ENCODE data around the gene TOP1. TPM values are rescaled to one million over a fixed set of nuclear protein-coding genes. Genes with fewer than 3 reads are reported as not detected.

The TOP1 gene
- total RNA-seq, 6 experiments from 2014 or later = 17.3 to 29.7 (median 25.5) TPM

DNA sequence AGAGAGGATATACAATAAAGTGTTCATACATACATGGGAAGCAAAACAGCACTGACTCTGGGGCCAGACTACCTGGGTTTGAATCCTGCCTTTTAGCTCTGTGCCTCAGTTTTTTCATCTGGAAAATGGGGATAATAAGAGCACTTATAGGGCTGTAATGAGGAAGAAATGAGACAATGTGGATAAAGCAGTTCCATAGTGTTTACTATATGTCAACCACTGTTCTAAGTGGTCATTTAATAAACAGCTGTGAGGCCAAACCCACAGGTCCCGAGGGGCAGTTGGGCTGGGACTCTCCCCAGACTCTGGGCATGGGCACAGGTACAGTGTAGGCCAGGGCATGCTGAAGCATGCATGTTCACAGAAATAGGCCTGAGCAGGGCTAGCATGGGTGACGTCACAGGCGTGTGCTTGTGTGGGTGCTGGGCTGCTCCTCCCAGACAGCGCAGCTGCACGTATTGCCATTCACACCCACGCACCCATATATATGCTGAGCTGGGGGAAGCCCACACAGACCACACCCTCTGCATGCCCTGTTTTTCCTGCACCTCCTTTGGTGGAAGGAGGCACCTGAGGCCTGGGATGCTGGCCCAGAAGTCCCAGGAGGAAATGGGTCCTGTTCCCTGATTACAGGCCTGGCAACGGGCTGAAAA is 105.2 kb downstream of the TOP1 start:
- H3K4me3 ChIP-seq = no peak overlapping the region
- 90% methylated on average over 1 of the region's 7 CpGs for WGBS (ENCODE audit: insufficient coverage, low coverage, low lambda C conversion rate, missing lambda C conversion rate)
- no peak for ATAC-seq
- no peak overlapping the region for H3K27ac ChIP-seq
- TF ChIP-seq, protein P1, sequence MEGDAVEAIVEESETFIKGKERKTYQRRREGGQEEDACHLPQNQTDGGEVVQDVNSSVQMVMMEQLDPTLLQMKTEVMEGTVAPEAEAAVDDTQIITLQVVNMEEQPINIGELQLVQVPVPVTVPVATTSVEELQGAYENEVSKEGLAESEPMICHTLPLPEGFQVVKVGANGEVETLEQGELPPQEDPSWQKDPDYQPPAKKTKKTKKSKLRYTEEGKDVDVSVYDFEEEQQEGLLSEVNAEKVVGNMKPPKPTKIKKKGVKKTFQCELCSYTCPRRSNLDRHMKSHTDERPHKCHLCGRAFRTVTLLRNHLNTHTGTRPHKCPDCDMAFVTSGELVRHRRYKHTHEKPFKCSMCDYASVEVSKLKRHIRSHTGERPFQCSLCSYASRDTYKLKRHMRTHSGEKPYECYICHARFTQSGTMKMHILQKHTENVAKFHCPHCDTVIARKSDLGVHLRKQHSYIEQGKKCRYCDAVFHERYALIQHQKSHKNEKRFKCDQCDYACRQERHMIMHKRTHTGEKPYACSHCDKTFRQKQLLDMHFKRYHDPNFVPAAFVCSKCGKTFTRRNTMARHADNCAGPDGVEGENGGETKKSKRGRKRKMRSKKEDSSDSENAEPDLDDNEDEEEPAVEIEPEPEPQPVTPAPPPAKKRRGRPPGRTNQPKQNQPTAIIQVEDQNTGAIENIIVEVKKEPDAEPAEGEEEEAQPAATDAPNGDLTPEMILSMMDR (IDR thresholded peaks at IDR 0.05) = no peak
- no peak for TF ChIP-seq POLR2A (IDR thresholded peaks at IDR 0.05)
- no peaks in the 10 kb centered on the region for H3K27me3 ChIP-seq
- peak in 1 of 3 donors; percentile 35 for DNase-seq
- H3K4me1 ChIP-seq = peaks cover 0 to 14% (median 0%) of the 10 kb centered on the region in 4 donors
- intact Hi-C loops (cut with DNase I) = no loop called here
- H3K9me3 ChIP-seq = no peaks in the 10 kb centered on the region
- no peaks in the 10 kb centered on the region for H3K36me3 ChIP-seq

DNA sequence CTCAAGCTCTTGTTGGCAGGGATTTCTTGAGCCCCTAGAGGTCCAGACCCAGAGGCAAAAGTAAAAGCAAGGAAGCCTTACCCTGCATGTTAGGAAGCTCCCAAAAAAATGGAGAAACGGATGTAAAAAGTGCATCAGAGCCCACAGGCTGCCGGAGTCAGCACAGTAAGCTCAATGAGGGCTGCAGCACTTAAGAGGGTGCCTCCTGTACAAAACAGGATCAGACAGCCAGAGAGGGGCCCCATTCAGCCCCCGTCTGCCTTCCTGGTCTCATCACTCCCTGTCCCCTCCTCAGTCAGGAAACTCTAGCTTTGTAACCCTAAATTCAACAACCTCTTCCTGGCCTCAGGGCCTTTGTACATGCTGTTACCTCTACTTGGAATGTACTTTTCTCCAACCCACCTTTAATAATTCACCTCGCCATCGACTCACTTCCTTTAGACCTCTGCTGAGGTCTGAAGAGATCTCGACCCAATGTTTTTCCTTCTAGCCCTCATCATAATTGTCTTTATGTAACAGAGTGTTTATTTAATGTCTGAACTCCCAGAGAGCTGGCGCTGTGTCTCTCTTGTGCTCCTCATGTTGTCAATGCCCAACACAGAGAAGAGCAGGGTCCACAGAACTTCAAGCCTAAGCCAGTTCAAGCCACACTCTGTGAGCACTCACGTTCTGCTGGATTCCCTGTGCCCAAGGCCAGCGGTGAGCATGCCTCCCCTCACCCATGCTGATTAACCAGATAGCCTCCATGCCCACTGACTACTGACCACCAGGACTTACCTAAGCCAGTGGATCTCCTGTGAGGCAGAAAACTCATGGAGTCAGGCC is 106.0 kb downstream of the TOP1 start:
- Histone ChIP-seq H3K4me3 (no peak overlapping the region), H3K27ac (no peak overlapping the region), H3K36me3 (no peaks in the 10 kb centered on the region), H3K4me1 (peaks cover 0 to 14% (median 0%) of the 10 kb centered on the region in 4 donors), H3K9me3 (no peaks in the 10 kb centered on the region), H3K27me3 (no peaks in the 10 kb centered on the region)
- intact Hi-C loops (cut with DNase I) = no loop called here
- WGBS (ENCODE audit: insufficient coverage, low coverage, low lambda C conversion rate, missing lambda C conversion rate) = 72% methylated on average over 8 of the region's 9 CpGs
- ATAC-seq (no peak), DNase-seq (peak in 1 of 3 donors; percentile 34)
- TF ChIP-seq, protein P1 (IDR thresholded peaks at IDR 0.05) = no peak
- TF ChIP-seq POLR2A (IDR thresholded peaks at IDR 0.05) = no peak

DNA sequence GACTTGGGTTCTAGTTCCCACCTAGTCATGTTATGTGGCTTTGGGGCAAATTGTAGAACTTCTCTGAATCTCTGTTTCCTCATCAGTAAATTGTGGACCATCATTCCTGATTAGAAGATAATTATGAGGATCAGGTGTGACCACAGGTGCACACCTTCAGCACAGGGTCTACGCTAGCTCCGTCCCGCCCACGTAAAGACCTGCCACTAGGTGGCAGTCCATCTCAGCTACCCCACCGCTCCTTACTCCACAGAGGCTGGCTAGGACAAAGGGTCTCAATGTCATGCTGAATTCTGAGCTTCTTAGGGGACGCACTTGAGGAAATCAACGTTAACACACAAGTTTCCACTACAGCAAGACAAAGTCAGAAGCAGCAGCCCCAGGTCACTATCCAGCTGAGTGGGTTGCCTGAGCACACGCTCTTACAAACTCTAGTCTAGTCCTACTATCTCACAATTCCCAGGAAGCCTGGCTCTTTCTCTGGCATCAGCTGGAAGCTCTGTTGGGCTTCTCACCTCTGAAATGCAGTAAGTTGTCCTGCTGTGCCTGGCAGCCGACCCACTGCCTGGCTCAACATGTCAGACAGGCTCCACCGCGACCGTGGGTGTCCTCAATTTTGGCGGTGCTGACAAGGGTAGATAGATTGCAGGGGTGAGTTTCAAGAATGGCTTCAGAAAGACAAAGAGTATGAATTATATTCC is 106.7 kb downstream of the TOP1 start:
- TF ChIP-seq, protein P1 (IDR thresholded peaks at IDR 0.05) = peak; percentile 55 to 86 (median 82)
- TF ChIP-seq POLR2A (IDR thresholded peaks at IDR 0.05) = no peak
- intact Hi-C loops (cut with DNase I) = no loop called here
- peaks cover 0 to 14% (median 0%) of the 10 kb centered on the region in 4 donors for H3K4me1 ChIP-seq
- ATAC-seq = peak; percentile 19 to 48 (median 39)
- WGBS (ENCODE audit: insufficient coverage, low coverage, low lambda C conversion rate, missing lambda C conversion rate) = 59% methylated on average over 11 of the region's 13 CpGs
- H3K27me3 ChIP-seq = no peaks in the 10 kb centered on the region
- no peak overlapping the region for H3K27ac ChIP-seq
- H3K9me3 ChIP-seq = no peaks in the 10 kb centered on the region
- peak in 2 of 3 donors; percentile 47 to 58 for DNase-seq
- H3K4me3 ChIP-seq = no peak overlapping the region
- no peaks in the 10 kb centered on the region for H3K36me3 ChIP-seq

DNA sequence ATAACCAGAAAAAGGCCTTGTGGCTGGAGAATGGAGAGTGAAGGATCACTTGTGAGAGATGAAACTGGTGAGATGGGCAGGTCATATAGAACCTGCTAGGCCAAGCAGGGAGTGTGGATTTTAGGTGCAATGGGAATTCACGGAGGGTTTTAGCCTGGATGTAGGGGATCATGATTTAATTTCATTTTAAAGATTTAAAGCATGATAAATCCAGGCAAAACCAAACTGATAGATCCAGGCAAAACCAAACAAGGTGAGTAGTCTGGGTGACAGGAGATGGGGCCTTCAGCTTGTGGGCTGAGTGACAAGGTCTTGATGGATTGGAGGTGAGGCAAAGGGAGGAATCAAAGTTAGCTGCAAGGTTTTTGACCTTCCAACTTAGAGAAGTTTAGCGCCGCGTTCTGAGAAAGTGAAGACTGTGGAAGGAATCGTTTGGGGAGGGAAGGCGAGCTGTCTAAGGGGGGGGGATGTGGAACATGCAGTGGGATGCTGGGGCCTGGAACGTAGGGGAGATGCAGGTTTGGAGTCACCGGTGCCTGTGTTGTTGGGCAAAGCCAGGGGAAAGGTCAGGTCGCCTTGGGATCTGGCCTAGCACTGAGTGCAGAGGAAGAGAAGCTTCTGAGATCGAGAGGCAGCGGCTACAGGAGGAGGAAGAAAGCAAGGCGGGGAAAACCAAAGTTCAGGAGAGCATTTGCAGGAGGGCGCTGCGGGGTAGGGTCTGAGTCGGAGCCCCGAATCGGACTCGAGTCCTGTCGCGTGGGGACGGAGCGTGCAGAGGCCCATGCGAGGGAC is 107.5 kb downstream of the TOP1 start:
- intact Hi-C loops (cut with DNase I) = no loop called here
- Histone ChIP-seq H3K36me3 (no peaks in the 10 kb centered on the region), H3K4me1 (peaks cover 0 to 14% (median 0%) of the 10 kb centered on the region in 4 donors), H3K27me3 (no peaks in the 10 kb centered on the region), H3K9me3 (no peaks in the 10 kb centered on the region), H3K27ac (peak overlapping the region in 2 of 3 donors; percentile 69 to 90), H3K4me3 (peak overlapping the region; percentile 80 to 90 (median 90))
- DNase-seq = no peak
- WGBS (ENCODE audit: insufficient coverage, low coverage, low lambda C conversion rate, missing lambda C conversion rate) = 42% methylated on average over 21 of the region's 23 CpGs
- ATAC-seq = peak in 1 of 4 donors; percentile 1
- no peak for TF ChIP-seq POLR2A (IDR thresholded peaks at IDR 0.05)
- TF ChIP-seq, protein P1 (IDR thresholded peaks at IDR 0.05) = no peak

All from right lobe of liver (tissue), 6 donors.